Measurements from ENCODE around the gene ST6GALNAC3.

GRCh38 chr1:76410499-76410898 lies 336.0 kb downstream of the ST6GALNAC3 start:
- TF ChIP-seq POLR2A (IDR thresholded peaks at IDR 0.05): no peak
- TF ChIP-seq, protein P1, sequence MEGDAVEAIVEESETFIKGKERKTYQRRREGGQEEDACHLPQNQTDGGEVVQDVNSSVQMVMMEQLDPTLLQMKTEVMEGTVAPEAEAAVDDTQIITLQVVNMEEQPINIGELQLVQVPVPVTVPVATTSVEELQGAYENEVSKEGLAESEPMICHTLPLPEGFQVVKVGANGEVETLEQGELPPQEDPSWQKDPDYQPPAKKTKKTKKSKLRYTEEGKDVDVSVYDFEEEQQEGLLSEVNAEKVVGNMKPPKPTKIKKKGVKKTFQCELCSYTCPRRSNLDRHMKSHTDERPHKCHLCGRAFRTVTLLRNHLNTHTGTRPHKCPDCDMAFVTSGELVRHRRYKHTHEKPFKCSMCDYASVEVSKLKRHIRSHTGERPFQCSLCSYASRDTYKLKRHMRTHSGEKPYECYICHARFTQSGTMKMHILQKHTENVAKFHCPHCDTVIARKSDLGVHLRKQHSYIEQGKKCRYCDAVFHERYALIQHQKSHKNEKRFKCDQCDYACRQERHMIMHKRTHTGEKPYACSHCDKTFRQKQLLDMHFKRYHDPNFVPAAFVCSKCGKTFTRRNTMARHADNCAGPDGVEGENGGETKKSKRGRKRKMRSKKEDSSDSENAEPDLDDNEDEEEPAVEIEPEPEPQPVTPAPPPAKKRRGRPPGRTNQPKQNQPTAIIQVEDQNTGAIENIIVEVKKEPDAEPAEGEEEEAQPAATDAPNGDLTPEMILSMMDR (IDR thresholded peaks at IDR 0.05): no peak
